ENCODE results near the gene COL5A2. TPM values are rescaled to one million over a fixed set of nuclear protein-coding genes. Genes with fewer than 3 reads are reported as not detected.

The COL5A2 gene
- total and polyA plus RNA-seq, 9 of the 15 experiments (the other 6 are each of a cell fraction or from before 2014, with no cell fraction given) = 0.01 to 0.54 (median 0.19) TPM

- TF ChIP-seq ELF1 (tag; IDR thresholded peaks at IDR 0.05) (no peak), ZNF184 (CRISPR knock-in tag; IDR thresholded peaks at IDR 0.05) (no peak), HEY1 (CRISPR knock-in tag; IDR thresholded peaks at IDR 0.05; ENCODE audit: borderline replicate concordance) (no peak), CREB3 (tag; conservative IDR thresholded peaks at IDR 0.05; ENCODE audit: low read depth) (no peak), NR2C1 (IDR thresholded peaks at IDR 0.05) (no peak), NR2C1 (tag; IDR thresholded peaks at IDR 0.05) (no peak)
Measured at GRCh38 chr2:189109921-189110397, 69.6 kb downstream of the COL5A2 start (continued).

GRCh38 chr2:189104934-189105333, 74.6 kb downstream of the COL5A2 start:
- Histone ChIP-seq H3K79me2 (ENCODE audit: control insufficient read depth, insufficient read depth, low read length) (no peaks in the 10 kb centered on the region), H3K9me3 (replicated peaks; ENCODE audit: control insufficient read depth, insufficient read depth, low read depth, low read length) (no peaks in the 10 kb centered on the region), H3K36me3 (ENCODE audit: control insufficient read depth, insufficient read depth, low read length) (no peaks in the 10 kb centered on the region), H3K4me2 (ENCODE audit: insufficient read depth, low read length) (no peak overlapping the region), H3K9me1 (ENCODE audit: control insufficient read depth, insufficient read depth, low read length) (no peaks in the 10 kb centered on the region), H3K4me3 (no peak overlapping the region), H3K9ac (ENCODE audit: insufficient read depth in 1 of 2, low read depth in 2 of 2, low read length in 2 of 2) (no peak overlapping the region), H3K27ac (ENCODE audit: extremely low read depth, low read depth, low read length) (no peak overlapping the region), H4K20me1 (replicated peaks; ENCODE audit: control insufficient read depth, insufficient read depth, low read length) (no peaks in the 10 kb centered on the region), H2AFZ (ENCODE audit: low read depth, low read length) (no peak overlapping the region), H3K4me1 (replicated peaks in 1 of 2; ENCODE audit: control insufficient read depth in 2 of 2, insufficient read depth in 2 of 2, low read length in 2 of 2) (no peaks in the 10 kb centered on the region), H3K27me3 (ENCODE audit: control insufficient read depth in 2 of 2, insufficient read depth in 2 of 2, low read length in 2 of 2) (no peaks in the 10 kb centered on the region)
- ATAC-seq (no peak), DNase-seq (ENCODE audit: extremely low read depth in 1 of 4, low spot score in 3 of 4) (no peak), FAIRE-seq (no peak)
- no TSS peak for BruUV-seq (replicated peaks)
- ChIA-PET POLR2A (no interaction called here), CTCF (ENCODE audit: low intra/inter-chr PET ratio) (no interaction called here)
- in situ Hi-C loops (cut with MboI) = no loop called here
- intact Hi-C loops (cut with micrococcal nuclease) = no loop called here
- no peak for TF ChIP-seq ZBTB7A (IDR thresholded peaks at IDR 0.05; ENCODE audit: borderline replicate concordance, control insufficient read depth, low read depth, low read length)
- no peak for TF ChIP-seq ZBTB12 (CRISPR knock-in tag; IDR thresholded peaks at IDR 0.05)
- TF ChIP-seq HNRNPH1 (optimal IDR thresholded peaks at IDR 0.05; ENCODE audit: low read depth, low read length) = no peak
- TF ChIP-seq CBX2 (IDR thresholded peaks at IDR 0.05; ENCODE audit: insufficient read depth, low read length, poor library complexity, severe bottlenecking) = no peak
- WGBS (ENCODE audit: insufficient coverage, low coverage, missing lambda C conversion rate) = 36% methylated on average over 2 of the region's 2 CpGs
